ENCODE measurements around the gene LYPD6B. TPM values are rescaled to one million over a fixed set of nuclear protein-coding genes. Genes with fewer than 3 reads are reported as not detected.
A peak's percentile ranks its signal among the peaks of the same experiment; 100 is the strongest.

LYPD6B gene
- total RNA-seq, 2 experiments from 2014 or later: not detected

DNA sequence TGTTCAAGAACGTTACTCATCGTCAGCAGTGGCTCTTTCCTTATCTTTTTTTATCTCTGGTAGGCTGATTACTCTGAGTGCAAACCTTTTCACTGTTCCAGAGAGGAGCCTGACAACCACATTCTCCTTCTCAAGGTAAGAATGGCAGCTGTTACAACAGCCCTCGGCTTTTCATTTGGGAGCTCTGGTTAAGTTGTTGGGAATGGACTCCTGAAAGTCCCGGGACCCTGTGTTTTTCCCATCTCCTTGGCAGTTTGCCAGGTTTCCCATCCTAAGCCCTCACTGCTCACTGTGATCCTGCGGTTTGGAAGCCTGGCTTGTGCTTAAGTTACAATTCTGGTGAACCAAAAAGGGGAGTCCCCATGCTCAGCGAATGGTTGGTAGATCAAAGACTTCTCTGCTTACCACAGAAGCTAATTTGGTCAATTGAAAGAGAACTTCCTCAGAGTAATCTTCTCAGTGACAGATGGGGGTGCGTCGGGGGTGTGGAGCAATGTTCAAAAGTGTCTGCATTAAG is 122.3 kb downstream of the LYPD6B start:
- Histone ChIP-seq H3K9me2 (ENCODE audit: insufficient read depth, low read length) (no peaks in the 10 kb centered on the region), H3K9me3 (ENCODE audit: low read length) (no peaks in the 10 kb centered on the region), H3K79me2 (ENCODE audit: insufficient read depth, low read depth, low read length) (no peaks in the 10 kb centered on the region), H4K20me1 (ENCODE audit: insufficient read depth, low read length) (no peaks in the 10 kb centered on the region), H3K4me2 (ENCODE audit: low read length) (peak overlapping the region; percentile 82), H3K27ac (ENCODE audit: low read depth, low read length, poor library complexity, severe bottlenecking) (peak overlapping the region; percentile 61), H3K36me3 (ENCODE audit: insufficient read depth, low read length) (no peaks in the 10 kb centered on the region), H2AFZ (ENCODE audit: low read length) (peak overlapping the region; percentile 57; the same call in 1 of the 2 replicates), H3K4me1 (ENCODE audit: insufficient read depth, low read length, poor library complexity, severe bottlenecking) (peaks cover 47% of the 10 kb centered on the region), H3K4me3 (ENCODE audit: low read depth, low read length, poor library complexity, severe bottlenecking) (peak overlapping the region; percentile 47)
- POLR2A ChIA-PET: interaction anchor here (1.1 to 3.1 kb wide), 2 partner anchors 9 to 13 kb away, joined by 3 to 14 read pairs; no protein-coding TSS in a partner anchor
- CTCF ChIA-PET (ENCODE audit: unreplicated experiment): no interaction called here
- no peak for TF ChIP-seq CTCF (conservative IDR thresholded peaks at IDR 0.05; ENCODE audit: low read length)
- peak; percentile 85 for DNase-seq (ENCODE audit: low spot score)
- intact Hi-C loops (cut with micrococcal nuclease; ENCODE audit: unreplicated experiment): loop anchor here (2.0 to 10.0 kb wide), 2 partner anchors 140 to 506 kb away; no protein-coding TSS in a partner anchor
- no TSS peak for BruUV-seq (replicated peaks)

DNA sequence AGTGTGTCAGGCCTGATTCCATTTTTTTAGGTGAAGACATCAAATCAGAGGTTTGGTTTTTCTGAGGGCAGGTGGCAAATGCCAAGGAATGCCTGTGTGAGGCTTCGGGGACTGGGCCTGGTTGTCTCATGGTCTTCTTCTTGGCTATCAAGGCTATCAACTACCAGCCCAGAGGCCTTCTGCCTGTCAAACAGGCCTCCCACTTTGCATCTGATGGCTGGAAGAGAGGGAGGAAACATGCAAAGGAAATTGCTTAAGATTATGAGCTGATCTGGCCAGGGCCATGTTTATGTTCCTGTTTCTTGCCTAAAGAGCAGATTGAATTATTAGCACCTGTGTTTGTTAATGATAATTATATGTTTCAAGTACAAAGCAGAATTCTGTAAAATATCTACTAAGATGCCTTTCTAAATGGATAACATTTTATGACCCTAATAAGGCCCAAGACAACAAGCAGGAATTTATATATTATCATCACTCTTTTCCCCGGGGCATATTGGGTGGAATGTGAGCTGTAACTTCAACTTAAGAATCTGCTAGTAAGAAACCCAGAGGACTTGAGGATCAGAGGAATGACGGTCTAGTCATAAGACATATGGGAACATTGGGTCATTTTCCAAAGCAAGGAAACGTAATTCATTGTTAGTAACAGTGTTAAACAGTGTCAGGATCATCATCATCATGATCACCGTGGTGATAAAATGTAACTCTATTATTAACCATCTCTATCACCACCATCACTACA is 123.2 kb downstream of the LYPD6B start:
- no peaks in the 10 kb centered on the region for H3K36me3 ChIP-seq (ENCODE audit: insufficient read depth, low read length)
- H3K4me3 ChIP-seq (ENCODE audit: low read depth, low read length, poor library complexity, severe bottlenecking): peak overlapping the region; percentile 47
- no peaks in the 10 kb centered on the region for H3K9me3 ChIP-seq (ENCODE audit: low read length)
- ChIA-PET POLR2A (interaction anchor here (0.6 to 3.1 kb wide), 3 partner anchors 9 to 887 kb away, joined by 3 to 14 read pairs (median 7); no protein-coding TSS in a partner anchor), CTCF (ENCODE audit: unreplicated experiment) (no interaction called here)
- TF ChIP-seq EZH2phosphoT487 (IDR thresholded peaks at IDR 0.05; ENCODE audit: borderline replicate concordance, low read depth, low read length) (no peak), CTCF (conservative IDR thresholded peaks at IDR 0.05; ENCODE audit: low read length) (no peak)
- peak overlapping the region; percentile 82 for H3K4me2 ChIP-seq (ENCODE audit: low read length)
- intact Hi-C loops (cut with micrococcal nuclease; ENCODE audit: unreplicated experiment): loop anchor here (2.0 to 10.0 kb wide), 2 partner anchors 141 to 507 kb away; no protein-coding TSS in a partner anchor
- H3K79me2 ChIP-seq (ENCODE audit: insufficient read depth, low read depth, low read length): no peaks in the 10 kb centered on the region
- H4K20me1 ChIP-seq (ENCODE audit: insufficient read depth, low read length): no peaks in the 10 kb centered on the region
- peak; percentile 58 for DNase-seq (ENCODE audit: low spot score)
- no TSS peak for BruUV-seq (replicated peaks)
- no peaks in the 10 kb centered on the region for H3K9me2 ChIP-seq (ENCODE audit: insufficient read depth, low read length)
- peak overlapping the region; percentile 61 for H3K27ac ChIP-seq (ENCODE audit: low read depth, low read length, poor library complexity, severe bottlenecking)
- H3K4me1 ChIP-seq (ENCODE audit: insufficient read depth, low read length, poor library complexity, severe bottlenecking): peaks cover 47% of the 10 kb centered on the region
- H2AFZ ChIP-seq (ENCODE audit: low read length): peak overlapping the region; percentile 57; the same call in 1 of the 2 replicates
